SK-N-MC (cell line): Measurements from ENCODE around the gene KIF27.

Source experiments
- EZH2 ChIP-seq: fragments of 200-600 bp; sonication (generic); IDR thresholded peaks from one replicate; pipeline ENCODE4 v1.6.1; 2017; ENCODE audit warnings: antibody characterized with exemption
- FOXP2 ChIP-seq: optimal IDR thresholded peaks from 2 replicates; pipeline ENCODE3; 2011; ENCODE audit warnings: mild to moderate bottlenecking, moderate library complexity; ENCODE audit not compliant: insufficient read depth; ENCODE audit errors: extremely low read length, control extremely low read depth
- POLR2AphosphoS5 ChIP-seq: IDR thresholded peaks from 2 replicates; pipeline ENCODE4 v1.6.1; 2012; ENCODE audit warnings: mild to moderate bottlenecking, low read depth, low read length, borderline replicate concordance

GRCh38 chr9:83956086-83956435 is 34.8 kb upstream of the KIF27 start:
- TF ChIP-seq POLR2AphosphoS5 (no peak), EZH2 (no peak), FOXP2 (no peak)
